ENCODE measurements around the gene AKT2.

Gene AKT2

DNA sequence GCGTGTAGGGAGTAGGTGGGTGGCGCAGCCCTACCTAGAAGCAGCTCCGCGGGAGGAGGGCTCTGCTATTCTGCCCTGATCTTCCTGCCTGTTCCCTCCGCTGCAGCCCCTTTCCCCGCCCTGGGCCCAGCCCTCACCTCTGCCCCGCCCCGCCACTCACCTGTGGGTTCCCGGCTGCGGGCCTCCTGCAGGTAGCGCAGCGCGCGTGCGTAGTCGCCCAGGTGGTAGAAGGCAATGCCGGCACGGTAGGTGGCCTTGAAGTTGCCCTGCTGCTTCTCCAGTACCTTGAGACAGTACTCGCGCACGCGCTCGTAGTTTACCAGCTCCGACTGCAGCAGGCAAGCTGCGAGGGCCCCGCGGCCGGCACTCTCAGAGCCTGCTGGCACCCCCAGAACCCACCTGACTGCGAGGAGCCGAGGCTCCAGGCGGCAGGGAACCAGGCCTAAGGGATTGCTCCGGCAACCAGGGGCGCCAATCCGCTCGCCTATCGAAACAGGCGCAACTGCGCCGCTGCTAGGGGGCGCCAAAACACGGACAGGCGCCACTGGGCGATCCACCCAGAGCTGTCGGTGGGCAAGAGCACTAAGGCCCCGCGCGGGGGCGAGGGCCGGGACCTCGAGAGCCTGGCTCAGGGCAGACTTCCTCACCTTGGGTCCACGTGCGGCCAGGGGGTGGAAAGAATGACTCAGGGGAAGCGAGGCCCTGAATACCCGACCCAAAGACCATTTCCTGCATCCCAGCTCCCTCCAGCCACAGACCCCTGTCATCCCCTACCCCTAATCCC lies 67.9 kb downstream of the AKT2 start:
- H3K27ac ChIP-seq: peak overlapping the region; percentile 52

DNA sequence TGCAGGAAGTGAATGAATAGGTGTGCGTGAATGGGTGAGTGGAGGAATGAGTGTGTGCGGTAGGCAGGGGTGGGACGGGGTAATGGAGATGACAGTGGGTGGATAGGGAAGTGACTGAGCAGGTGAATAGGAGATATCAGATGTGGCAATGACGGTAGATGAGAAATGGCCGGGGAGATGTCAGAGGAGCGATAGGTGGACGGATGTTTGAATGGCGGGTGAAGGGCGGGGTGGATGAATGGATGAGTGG lies 68.4 kb downstream of the AKT2 start:
- H3K27ac ChIP-seq: peak overlapping the region; percentile 52; the same call in 1 of the 2 replicates
- no peak for TF ChIP-seq ZFX (IDR thresholded peaks at IDR 0.05)
- TF ChIP-seq, protein P1, sequence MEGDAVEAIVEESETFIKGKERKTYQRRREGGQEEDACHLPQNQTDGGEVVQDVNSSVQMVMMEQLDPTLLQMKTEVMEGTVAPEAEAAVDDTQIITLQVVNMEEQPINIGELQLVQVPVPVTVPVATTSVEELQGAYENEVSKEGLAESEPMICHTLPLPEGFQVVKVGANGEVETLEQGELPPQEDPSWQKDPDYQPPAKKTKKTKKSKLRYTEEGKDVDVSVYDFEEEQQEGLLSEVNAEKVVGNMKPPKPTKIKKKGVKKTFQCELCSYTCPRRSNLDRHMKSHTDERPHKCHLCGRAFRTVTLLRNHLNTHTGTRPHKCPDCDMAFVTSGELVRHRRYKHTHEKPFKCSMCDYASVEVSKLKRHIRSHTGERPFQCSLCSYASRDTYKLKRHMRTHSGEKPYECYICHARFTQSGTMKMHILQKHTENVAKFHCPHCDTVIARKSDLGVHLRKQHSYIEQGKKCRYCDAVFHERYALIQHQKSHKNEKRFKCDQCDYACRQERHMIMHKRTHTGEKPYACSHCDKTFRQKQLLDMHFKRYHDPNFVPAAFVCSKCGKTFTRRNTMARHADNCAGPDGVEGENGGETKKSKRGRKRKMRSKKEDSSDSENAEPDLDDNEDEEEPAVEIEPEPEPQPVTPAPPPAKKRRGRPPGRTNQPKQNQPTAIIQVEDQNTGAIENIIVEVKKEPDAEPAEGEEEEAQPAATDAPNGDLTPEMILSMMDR (conservative IDR thresholded peaks at IDR 0.05): no peak

More for the DNA sequence above, 67.9 kb downstream of the AKT2 start:
- peak; percentile 69; the same call in 1 of the 2 replicates for TF ChIP-seq ZFX (IDR thresholded peaks at IDR 0.05)
- TF ChIP-seq, protein P1 (conservative IDR thresholded peaks at IDR 0.05): peak; percentile 95

DNA sequence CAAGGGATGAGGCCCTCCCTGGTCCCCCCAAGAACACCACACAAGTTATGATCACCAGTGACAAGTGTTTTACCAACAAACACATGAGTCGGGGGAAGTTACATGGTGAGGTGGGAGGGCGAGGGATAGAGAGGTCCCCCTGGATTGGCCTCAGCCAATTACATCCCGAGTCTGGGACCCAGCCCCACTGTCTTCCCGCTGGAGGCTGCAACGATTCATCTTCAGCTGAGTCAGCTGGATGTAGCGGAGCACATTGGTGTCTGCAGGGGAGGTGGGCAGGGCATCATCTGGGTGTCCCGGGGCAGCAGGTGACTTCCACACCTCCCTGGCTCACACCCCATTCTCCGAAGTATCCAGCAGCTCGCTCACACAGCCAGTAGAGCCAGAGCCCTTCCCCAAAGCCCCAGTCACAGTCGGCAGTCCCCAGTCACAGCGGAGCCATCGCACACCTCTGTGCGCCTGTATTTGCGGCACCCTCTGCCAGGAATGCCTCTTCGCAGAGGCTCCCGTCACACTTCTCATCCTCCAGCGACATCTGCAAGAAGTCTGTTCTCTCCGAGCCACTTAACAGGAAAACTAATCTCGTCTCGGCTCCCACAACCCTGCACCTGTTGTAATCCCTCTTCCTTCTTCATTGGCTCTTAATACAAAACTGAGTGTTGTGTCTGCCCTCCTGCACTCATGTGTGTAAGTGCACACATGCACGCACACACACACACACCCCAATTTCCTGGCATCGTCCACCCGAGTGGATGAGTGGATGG lies 69.0 kb downstream of the AKT2 start:
- peak overlapping the region; percentile 52; the same call in 1 of the 2 replicates for H3K27ac ChIP-seq

GRCh38 chr19:40214936-40215335 lies 70.2 kb downstream of the AKT2 start:
- H3K27ac ChIP-seq: no peak overlapping the region
- TF ChIP-seq ZFX (IDR thresholded peaks at IDR 0.05): no peak
- TF ChIP-seq, protein P1 (conservative IDR thresholded peaks at IDR 0.05): no peak

More for the DNA sequence above, 69.0 kb downstream of the AKT2 start:
- no peak for TF ChIP-seq ZFX (IDR thresholded peaks at IDR 0.05)
- TF ChIP-seq, protein P1 (conservative IDR thresholded peaks at IDR 0.05): no peak

- TF ChIP-seq, protein P1 (conservative IDR thresholded peaks at IDR 0.05): no peak
- no peak for TF ChIP-seq ZFX (IDR thresholded peaks at IDR 0.05)
- H3K27ac ChIP-seq: no peak overlapping the region
Observed at GRCh38 chr19:40213882-40214570, 71.1 kb downstream of the AKT2 start.

DNA sequence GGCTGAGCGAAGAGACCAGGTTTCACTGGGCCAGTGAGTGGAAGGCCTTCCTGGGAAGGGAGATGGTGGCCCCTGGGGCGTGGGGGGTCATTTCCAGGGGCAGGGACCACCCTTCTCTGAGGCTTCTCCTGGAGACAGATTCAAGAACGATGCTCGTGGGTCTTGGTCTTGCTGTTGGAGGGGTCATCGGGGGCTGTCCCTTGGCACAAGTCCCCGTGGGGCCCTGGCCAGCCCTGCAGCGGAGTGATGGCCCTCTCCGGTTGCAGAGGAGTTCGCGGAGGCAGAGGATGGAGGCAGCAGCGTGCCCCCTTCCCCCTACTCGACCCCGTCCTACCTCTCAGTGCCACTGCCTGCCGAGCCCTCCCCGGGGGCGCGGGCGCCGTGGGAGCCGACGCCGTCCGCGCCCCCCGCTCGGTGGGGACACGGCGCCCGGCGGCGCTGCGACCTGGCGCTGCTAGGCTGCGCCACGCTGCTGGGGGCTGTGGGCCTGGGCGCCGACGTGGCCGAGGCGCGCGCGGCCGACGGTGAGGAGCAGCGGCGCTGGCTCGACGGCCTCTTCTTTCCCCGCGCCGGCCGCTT lies 71.8 kb downstream of the AKT2 start:
- H3K27ac ChIP-seq: no peak overlapping the region

More for the DNA sequence above, 71.8 kb downstream of the AKT2 start:
- no peak for TF ChIP-seq ZFX (IDR thresholded peaks at IDR 0.05)
- TF ChIP-seq, protein P1 (conservative IDR thresholded peaks at IDR 0.05): no peak

All from C4-2B (cell line).